HG02763 (cell line): Measurements from ENCODE around the gene KDF1.
A peak's percentile ranks its signal among the peaks of the same experiment; 100 is the strongest.
"Not testable (repeated sequence)": the region's sequence is repeated elsewhere in the genome, so short reads cannot be mapped to it uniquely, and the experiment has no call there.

Source experiments
- ATAC-seq: cut with Tn5 transposase; IDR thresholded peaks from one replicate; pipeline ENCODE4 v1.9.1; 2021; ENCODE audit warnings: mild to moderate bottlenecking, moderate library complexity; ENCODE audit not compliant: unreplicated experiment

Gene KDF1

DNA sequence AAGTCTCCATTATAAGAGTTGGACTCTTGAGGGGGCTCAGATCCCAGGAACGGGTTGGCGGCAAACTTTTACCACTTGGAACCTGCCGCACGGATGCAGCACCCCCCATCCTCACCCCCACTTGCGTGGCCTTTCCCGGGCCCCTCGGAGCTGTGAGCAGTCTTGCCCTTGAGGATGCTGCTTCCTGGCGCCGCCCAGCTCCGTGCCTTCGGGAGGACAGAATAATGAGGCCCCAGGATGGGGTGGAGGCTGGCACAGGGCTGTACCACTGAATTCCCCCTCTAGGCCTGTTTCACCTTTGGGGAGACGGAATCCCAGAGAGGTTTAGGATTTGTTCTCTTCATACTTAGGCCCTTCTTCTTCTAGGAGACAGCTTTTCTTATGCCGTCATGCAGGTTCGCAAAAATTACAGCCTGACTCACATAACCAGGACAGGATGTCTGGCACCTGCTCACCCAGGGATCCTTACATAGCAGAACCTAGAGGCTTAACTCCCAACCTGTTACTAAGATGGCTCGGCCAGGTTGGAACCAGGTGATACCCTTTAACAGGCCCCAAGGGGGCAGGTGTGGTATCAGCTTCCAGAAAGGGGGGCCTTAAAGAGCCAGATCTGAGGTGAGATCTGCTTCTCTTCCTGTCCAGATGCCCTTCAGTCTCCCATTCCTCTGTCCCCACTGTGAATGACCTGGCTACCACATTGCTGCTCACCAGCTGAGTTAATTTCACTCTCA is 34.7 kb upstream of the KDF1 start:
- ATAC-seq = no peak

DNA sequence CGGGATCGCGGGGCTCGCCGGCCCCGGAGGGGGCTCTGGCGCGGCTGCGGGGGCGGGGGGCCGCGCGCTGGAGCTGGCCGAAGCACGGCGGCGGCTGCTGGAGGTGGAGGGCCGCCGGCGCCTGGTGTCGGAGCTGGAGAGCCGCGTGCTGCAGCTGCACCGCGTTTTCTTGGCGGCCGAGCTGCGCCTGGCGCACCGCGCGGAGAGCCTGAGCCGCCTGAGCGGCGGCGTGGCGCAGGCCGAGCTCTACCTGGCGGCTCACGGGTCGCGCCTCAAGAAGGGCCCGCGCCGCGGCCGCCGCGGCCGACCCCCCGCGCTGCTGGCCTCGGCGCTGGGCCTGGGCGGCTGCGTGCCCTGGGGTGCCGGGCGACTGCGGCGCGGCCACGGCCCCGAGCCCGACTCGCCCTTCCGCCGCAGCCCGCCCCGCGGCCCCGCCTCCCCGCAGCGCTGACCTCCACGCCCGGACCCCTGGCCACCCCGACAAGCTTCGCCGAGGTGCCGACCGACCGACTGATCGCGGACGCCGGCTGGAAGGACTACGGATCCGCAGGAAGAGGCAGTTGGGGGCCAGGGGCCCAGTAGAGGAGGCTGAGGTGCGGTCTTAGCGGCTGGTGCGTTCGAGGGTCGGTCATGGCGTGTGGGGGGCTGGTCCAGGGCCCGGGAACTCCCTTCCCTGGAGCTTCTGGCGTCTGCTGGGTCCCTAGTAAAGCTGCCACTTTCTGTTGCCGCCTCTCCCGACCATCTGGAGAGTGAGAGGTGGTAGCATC is 33.9 kb upstream of the KDF1 start:
- peak; percentile 13 for ATAC-seq

DNA sequence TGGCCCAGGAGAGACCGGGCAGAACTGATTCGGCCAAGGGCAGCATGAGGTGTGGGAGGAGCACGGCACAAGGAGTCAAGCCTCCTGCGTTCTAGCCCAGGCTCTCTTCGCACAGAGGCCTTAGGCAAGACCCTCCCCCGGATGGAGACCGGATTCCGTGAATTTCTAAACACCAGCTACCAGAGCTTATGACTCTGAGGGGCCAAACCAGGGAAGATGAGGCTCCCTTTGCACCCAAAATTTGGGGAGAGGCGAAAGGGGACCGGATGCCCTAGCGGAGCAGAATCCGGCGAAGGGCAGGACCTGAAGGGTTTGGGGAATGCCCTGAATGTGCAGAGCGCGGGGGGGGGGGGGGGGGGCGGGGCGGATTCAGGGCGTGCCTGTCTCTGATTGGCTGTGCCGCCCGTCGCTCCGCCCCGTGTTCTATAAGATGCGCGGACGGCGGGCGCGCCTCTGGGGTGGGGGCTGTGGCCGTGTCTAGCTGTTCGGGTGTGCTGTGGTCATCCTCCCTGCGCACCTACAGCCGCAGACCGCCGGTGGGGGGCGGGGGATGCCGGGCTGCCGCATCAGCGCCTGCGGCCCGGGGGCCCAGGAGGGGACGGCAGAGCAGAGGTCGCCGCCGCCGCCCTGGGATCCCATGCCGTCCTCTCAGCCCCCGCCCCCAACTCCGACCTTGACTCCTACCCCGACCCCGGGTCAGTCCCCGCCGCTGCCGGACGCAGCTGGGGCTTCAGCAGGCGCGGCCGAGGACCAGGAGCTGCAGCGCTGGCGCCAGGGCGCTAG is 33.2 kb upstream of the KDF1 start, which contains the start of gene TRNP1:
TRNP1 (plus strand) TSS at position 456 of the 783 bp plus-strand sequence; CDS start at position 551, 95 bp downstream.
- peak; percentile 51 for ATAC-seq

DNA sequence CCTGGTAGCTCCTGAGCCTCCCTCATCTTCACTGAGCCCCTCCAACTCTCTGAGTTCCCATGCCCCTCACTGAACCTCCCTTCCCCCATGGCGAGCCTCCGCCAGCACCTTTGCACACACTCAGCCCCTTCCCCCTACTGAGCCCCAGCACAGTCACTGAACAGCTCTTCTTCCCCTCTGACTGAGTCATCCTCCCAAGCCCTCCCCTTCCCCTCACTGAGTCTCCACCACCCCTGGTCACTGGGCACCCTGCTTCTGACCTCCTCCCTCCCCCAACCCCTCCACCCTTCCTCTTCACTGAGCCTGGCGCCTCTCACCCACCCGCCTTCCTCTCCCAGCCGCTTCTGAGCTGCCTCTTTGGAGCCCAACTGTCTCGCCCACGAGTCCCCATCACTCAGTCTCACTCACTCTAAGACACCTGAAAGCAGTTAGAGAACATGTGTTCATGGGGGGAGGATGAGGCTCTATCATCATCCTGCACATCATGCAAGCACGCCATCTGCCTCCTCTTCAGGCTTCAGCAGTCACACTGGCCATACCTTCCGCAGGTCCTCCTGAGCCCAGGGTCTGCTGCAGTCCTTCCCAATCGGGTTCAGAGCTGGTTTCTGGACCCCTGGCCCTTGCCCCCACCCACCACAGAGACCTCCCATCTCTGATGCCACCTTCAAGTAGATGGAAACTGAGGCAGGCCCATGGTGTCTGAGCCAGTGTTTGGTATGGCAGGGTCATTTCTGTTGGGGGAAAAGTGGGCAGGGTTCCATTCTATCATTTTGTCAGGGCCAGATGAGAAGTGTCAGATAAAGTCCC is 31.2 kb upstream of the KDF1 start:
- ATAC-seq = no peak

DNA sequence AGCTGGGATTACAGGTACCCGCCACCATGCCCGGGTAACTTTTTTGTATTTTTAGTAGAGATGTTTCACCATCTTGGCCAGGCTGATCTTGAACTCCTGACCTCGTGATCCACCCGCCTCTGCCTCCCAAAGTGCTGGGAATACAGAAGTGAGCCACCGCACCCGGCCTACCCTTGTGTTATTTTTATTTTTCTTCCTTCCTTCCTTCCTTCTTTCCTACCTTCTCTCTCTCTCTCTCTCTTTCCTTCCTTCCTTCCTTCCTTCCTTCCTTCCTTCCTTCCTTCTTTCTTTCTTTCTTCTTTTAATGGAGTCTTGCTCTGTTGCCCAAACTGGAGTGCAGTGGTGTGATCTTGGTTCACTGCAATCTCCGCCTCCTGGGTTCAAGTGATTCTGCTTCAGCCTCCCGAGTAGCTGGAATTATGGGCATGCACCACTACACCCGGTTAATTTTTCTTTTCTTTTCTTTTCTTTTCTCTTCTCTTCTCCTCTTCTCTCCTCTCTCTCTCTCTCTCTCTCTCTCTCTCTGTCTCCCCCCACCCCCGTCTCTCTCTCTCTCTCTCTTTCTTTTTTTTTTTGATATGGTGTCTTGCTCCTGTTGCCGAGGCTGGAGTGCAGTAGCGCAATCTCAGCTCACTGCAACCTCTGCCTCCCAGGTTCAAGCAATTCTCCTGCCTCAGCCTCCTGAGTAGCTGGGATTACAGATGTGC is 29.3 kb upstream of the KDF1 start:
- ATAC-seq = not testable (repeated sequence)

DNA sequence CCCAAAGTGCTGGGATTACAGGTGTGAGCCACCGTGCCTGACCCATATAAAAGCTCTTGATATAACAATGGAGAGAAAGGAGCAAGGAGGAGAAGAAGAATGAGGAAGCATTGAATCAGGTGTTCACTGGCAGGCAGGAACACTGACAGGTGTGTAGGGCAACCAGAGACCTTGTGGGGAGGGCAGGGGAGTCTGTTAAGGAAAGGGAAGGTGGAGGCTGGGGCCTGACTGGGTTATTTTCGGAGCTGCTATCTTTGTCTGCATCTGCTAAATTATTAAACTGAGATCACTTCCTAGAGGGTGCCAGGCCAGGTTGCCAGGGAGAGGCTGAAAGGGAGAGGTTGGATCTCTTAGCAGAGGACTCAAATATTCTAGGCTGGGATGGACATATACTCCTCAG is 26.4 kb upstream of the KDF1 start:
- no peak for ATAC-seq

DNA sequence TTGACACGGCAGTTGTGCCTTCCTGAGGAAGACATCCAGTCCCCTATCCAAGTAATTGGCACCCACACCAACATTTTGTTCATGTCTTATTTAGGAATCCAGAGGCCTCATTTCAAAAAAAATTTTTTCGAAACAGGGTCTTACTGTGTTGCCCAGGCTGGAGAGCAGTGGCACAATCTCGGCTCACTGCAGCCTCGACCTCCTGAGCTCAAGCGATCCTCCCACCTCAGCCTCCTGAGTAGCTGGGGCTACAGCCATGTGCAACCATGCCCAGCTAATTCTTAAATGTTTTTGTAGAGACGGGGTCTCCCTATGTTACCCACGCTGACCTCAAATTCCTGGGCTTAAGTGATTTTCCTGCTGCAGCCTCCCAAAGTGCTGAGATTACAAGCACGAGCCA is 24.0 kb upstream of the KDF1 start:
- no peak for ATAC-seq

DNA sequence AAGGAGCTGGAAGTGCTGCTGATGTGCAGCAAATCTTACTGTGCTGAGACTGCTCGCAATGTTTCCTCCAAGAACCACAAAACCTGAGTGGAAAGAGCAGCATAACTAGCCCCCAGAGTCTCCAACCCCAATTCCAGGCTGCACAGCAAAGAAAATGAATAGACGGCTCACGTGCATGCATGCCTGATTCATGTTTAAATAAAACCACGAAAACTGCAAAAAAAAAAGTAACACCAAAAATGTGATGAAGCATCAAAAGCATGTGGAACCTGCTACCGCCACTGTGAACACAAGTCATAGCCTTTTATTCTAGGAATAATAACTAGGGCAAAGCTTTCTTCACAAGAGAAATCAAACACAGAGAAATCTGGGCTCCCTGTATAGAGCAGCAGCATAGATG is 23.6 kb upstream of the KDF1 start:
- ATAC-seq = no peak

DNA sequence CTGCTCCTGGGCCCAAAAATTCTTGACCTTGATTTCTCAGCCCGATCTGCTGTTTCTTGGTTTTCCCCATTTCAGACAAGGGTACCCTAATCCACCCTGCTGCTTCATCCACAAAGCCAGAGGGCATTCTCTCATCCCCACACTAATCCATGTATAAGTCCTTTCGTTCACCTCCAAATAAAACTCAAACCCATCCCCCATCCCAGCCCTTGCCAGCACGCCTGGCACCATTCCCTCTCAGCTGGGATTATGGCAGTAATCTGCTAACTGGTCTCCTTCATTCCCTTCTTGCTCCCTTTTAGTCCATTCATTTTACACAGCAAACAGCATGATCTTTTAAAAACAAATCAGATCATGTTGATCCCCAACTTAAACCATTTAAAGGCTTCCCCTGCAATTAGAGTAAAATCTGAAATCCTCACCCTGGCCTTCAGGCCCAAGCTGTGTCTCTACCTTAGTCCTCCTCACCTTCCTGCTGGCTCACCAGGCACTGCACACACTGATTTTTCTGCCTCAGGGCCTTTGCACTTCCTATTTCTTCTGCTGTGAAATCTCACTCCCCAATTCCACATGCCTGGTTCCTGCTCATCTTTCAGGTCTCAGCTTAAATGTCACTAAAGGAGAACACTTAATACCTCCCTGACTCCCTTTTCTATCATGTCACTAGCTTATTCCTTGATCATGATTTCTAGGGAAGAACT is 21.0 kb upstream of the KDF1 start:
- ATAC-seq = no peak

DNA sequence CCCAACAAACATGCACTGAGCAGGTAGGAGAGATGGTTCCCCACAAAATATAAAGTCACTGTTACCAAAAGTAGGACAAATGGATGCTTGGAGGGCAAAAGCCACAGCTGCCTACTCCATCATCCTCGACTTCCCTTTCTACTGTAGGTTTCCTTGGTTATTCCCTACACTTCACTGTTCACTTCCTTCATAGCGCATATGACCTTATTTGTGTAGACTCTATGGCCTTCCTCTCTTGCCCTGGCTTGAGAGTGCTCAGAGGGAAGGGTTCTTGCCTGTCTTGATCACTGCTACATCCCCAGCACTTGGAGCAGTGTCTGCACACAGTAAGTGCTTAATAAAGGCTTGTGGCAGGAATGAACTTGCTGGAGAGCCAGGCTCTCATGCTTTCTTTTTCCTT is 18.6 kb upstream of the KDF1 start:
- no peak for ATAC-seq

DNA sequence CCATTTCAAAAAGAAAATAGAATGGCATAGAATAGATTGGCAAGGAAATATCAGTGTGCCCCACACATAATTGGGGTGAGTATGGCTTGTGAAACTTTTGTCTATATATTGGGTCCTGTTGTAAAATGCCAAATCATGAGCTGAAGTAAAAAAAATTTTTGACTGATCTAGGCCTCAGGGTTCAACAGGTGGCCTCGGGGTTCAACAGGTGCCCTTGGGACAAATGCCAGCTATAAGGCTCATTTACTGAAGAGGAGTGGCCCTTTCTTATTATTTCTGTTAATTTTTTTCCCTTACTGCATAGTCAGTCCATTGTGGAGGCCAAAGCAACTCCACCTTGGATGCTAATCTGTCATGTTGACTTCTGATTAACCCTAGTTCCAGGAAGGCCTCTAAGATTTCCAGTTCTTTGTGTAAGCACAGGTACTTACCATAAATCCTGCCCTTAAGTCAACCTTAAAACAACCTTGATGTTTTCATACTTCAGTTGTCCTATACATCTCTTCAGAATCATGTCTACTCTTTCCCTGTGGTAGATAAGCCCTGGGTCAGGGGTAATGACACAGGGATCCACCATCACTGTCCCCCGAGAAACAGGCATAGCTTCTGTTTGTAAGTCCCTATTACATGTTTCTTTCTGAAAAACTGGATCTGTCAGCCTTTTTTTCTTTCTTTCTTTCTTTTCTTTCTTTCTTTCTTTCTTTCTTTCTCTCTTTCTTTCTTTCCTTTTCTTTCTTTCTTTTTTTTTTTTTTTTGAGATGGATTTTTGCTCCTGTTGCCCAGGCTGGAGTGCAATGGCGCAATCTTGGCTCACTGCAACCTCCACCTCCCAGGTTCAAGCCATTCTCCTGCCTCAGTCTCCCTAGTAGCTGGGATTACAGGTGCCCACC is 16.6 kb upstream of the KDF1 start:
- no peak for ATAC-seq

DNA sequence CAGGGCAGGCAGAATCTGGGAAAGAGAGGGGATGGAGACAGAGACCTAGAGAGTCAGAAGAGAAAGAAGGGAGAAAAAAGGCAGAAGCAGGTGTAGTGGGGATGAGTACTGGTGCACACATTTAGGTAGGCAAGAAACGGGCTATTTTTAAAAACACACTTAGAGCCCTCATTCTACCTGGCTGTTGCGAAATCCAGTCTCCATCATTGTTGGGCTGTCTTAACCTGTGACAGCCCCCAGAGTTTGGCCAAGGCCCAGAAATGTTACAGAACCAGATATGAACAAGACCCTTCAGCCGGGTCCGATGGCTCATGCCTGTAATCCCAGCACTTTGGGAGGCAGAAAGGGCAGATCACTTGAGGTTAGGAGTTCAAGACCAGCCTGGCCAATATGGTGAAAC is 12.6 kb upstream of the KDF1 start:
- no peak for ATAC-seq

DNA sequence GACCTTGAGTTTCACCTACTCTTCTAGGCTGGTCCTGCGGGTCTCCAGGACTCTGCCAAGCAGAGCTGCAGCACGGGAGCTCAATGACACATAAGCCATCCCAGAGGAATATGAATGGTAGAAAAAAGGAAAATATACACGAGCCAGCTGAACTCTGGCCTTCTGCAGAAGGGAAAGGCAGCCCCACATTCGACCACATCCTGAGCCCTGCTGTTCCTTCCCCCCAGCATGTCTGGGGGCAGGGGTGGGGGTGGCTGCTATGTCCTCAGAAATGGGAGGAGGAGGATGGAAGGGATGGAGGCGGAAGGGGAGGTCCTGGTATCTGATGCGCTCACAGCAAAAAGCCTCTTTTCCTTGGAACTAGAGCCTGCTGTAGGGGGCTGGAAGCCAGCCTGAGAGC is 12.1 kb upstream of the KDF1 start:
- no peak for ATAC-seq

DNA sequence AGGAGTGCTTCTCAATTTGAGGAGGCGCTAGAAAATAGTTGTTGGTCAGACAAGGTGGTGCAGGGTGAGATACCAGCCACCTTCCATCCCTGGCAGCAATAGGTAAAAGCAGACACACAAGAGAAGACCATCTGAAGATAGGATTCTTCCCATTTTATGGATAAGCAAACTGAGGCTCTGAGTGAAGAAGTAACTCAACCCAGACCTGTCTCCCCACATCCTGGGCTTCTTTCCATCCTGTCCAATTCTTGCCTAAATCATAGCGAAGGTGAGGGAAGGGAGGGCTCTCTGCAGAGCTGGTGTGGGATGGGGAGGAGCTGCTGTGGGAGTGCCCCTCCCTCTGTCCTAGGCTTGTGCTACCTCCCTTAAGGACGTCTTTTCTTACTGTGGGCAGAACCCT is 11.3 kb upstream of the KDF1 start:
- no peak for ATAC-seq

DNA sequence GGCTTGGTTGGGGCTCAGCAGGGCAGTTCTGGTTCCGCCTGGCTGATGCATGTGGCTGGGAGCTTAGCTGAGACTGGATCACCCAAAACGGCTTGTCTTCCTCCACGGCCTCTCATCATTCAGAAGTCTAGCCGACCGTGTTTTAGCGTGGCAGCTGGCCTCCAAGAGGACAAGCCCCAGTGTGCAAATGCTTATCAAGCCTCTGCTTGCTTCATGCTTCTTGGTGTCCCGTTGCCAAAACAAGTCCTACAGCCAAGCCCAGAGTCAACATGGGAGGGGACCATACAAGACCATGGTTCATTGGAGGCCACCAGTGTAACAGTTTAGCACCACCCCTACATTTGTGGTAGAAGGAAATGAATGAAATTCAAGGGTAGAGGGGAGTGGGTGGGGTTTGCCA is 10.5 kb upstream of the KDF1 start:
- ATAC-seq = no peak

DNA sequence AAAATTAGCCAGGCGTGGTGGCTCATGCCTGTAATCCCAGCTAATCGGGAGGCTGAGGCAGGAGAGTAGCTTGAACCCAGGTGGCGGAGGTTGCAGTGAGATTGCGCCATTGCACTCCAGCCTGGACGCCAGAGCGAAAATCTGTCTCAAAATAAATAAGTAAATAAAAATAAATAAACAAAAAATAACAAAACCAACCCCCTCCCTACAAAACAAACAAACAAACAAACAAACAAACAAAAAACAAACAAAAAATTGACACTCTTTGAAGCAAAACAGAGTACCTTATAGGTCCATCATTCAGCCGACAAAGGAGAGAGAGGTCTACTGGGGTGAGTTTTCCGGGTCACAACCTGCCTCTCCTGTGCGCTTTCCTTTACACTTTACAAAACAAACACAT is 5.4 kb upstream of the KDF1 start:
- no peak for ATAC-seq

DNA sequence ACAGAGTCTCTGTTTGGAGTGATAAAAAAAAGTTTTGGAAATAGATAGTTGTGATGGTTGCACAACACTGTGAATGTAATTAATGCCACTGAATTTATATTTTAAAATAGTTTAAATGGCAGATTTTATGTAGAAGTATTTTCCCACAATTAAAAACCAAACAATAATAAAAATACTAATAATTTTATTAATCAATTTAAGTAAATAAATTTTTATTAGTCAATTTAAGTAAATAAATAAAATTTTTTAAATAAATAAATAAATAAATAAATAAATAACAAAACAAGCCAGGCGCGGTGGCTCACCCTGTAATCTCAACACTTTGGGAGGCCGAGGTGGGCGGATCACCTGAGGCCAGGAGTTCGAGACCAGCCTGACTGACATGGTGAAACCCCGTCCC is 4.9 kb upstream of the KDF1 start:
- no peak for ATAC-seq

DNA sequence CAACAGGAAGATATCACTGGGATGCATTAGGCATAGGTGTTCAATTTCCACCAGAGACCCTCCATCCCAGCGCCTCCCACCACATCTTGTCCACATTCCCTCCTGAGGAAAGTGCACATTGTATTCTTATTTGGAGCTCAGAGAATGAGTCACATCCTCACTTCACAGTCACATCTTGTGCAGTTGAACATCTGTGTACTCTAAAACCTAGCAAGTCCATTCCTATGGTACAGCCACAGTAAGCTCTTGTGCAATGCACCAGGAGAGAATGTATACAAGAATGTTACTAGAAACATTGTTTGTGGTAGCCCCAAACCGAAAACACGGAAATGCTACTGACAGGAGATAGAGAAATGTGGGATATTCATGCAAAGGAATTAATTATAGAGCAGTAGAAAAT is 1.6 kb upstream of the KDF1 start:
- no peak for ATAC-seq

DNA sequence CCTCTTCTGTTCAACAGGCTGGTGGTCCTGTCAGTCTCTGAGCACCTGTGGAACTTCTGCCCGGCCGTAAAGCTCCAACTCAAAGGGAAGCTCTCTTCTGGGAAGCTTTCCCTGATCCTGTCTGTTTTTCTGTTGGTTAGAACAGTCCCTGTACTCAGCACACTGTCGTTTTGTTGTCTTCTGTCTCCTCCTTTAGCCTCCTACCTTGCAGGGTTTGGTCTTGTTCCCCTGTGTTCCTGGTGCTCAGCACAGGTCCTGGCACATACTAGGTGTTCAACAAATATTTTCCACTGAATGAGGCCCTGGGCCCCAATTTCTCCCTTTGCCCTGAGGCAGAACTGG is 328 bp upstream of the KDF1 start:
- no peak for ATAC-seq
